GM08714 (cell line): ENCODE results near the gene OR5H6.
"Not testable (repeated sequence)": the region's sequence is repeated elsewhere in the genome, so short reads cannot be mapped to it uniquely, and the experiment has no call there.

Experiments used
- H3K4me3 ChIP-seq: fragments of 200-500 bp; sonication (Bioruptor generic); 2 replicates; pipeline ENCODE4 v1.5.1; 2014; ENCODE audit warnings: mild to moderate bottlenecking, low read length, inconsistent platforms
- ZNF274 ChIP-seq: IDR thresholded peaks from 2 replicates; pipeline ENCODE4 v1.6.1; 2012; ENCODE audit warnings: mild to moderate bottlenecking, low read depth, low read length

OR5H6 gene

GRCh38 chr3:98263944-98264343 is at the start of gene OR5H6:
Gene OR5H6 (plus strand): TSS chr3:98264244. CDS start chr3:98264333, 89 bp downstream.
- no peak within 1 kb of the TSS for H3K4me3 ChIP-seq
- TF ChIP-seq ZNF274, result no peak

- TF ChIP-seq ZNF274, result no peak
- H3K4me3 ChIP-seq, result no peak overlapping the region
Observed at GRCh38 chr3:98215051-98215450, 49.0 kb upstream of the OR5H6 start.

GRCh38 chr3:98223907-98224672 is 40.0 kb upstream of the OR5H6 start:
- no peak for TF ChIP-seq ZNF274

GRCh38 chr3:98232489-98232888 is 31.6 kb upstream of the OR5H6 start:
- H3K4me3 ChIP-seq, result no peak overlapping the region
- TF ChIP-seq ZNF274, result no peak

More at GRCh38 chr3:98223907-98224672, 40.0 kb upstream of the OR5H6 start:
- H3K4me3 ChIP-seq, result no peak overlapping the region

GRCh38 chr3:98233468-98233867 is 30.6 kb upstream of the OR5H6 start:
- TF ChIP-seq ZNF274, result no peak
- peak overlapping the region; percentile 4; the same call in 1 of the 2 replicates for H3K4me3 ChIP-seq

- H3K4me3 ChIP-seq, result no peak overlapping the region
- no peak for TF ChIP-seq ZNF274
Observed at GRCh38 chr3:98240131-98240530, 23.9 kb upstream of the OR5H6 start.

GRCh38 chr3:98242155-98242554 is 21.9 kb upstream of the OR5H6 start:
- TF ChIP-seq ZNF274, result no peak
- H3K4me3 ChIP-seq, result no peak overlapping the region

- no peak for TF ChIP-seq ZNF274
- no peak overlapping the region for H3K4me3 ChIP-seq
Observed at GRCh38 chr3:98243843-98244242, 20.2 kb upstream of the OR5H6 start.

- H3K4me3 ChIP-seq, result no peak overlapping the region
- no peak for TF ChIP-seq ZNF274
Observed at GRCh38 chr3:98246142-98246541, 17.9 kb upstream of the OR5H6 start.

GRCh38 chr3:98256026-98256425 is 8.0 kb upstream of the OR5H6 start:
- H3K4me3 ChIP-seq, result not testable (repeated sequence)

GRCh38 chr3:98259707-98260106 is 4.3 kb upstream of the OR5H6 start:
- no peak for TF ChIP-seq ZNF274
- no peak overlapping the region for H3K4me3 ChIP-seq

- TF ChIP-seq ZNF274, result no peak
- no peak overlapping the region for H3K4me3 ChIP-seq
Observed at GRCh38 chr3:98262046-98262445, 2.0 kb upstream of the OR5H6 start.

GRCh38 chr3:98269846-98270245 is 5.8 kb downstream of the OR5H6 start:
- no peak for TF ChIP-seq ZNF274
- no peak overlapping the region for H3K4me3 ChIP-seq

- no peak overlapping the region for H3K4me3 ChIP-seq
- TF ChIP-seq ZNF274, result no peak
Observed at GRCh38 chr3:98272126-98272525, 8.1 kb downstream of the OR5H6 start.

GRCh38 chr3:98274914-98275313 is 10.9 kb downstream of the OR5H6 start:
- TF ChIP-seq ZNF274, result no peak
- H3K4me3 ChIP-seq, result no peak overlapping the region

GRCh38 chr3:98282205-98282604 is 18.2 kb downstream of the OR5H6 start, which contains the start of gene OR5H2:
Gene OR5H2 (plus strand): TSS chr3:98282505. CDS start chr3:98282903, 398 bp downstream.
- TF ChIP-seq ZNF274, result no peak
- no peak within 1 kb of the TSS for H3K4me3 ChIP-seq

GRCh38 chr3:98290916-98291315 is 26.9 kb downstream of the OR5H6 start:
- TF ChIP-seq ZNF274, result no peak
- no peak overlapping the region for H3K4me3 ChIP-seq
